Measurements from ENCODE around the gene KIF2C. TPM values are rescaled to one million over a fixed set of nuclear protein-coding genes. Genes with fewer than 3 reads are reported as not detected.

Gene KIF2C
- total RNA-seq, 4 donors from 2014 or later = 0.46 to 0.55 TPM; not detected in 2

DNA sequence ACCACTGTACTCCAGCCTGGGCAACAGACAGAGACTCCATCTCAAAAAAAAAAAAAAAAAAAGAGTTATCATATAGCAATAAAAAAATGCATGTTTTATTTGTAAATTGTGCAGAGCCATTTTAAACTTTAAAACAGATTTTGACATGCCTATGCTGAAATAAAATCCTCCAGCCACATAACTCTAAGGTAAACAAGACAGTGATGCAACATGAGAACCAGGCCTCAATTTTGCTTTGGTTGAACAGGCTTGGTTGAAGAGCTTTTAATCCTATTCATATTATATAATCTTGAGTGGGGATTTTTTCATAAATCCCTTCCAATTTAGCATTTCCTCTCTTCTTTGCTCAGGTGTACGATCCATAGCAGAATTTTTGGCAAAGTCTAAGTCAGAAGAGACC is 39.1 kb upstream of the KIF2C start:
- ATAC-seq (no peak), DNase-seq (no peak)
- H3K9me3 ChIP-seq = no peaks in the 10 kb centered on the region
- no peak overlapping the region for H3K4me3 ChIP-seq
- no peak overlapping the region for H3K27ac ChIP-seq
- in situ Hi-C loops (cut with MboI; ENCODE audit: low sequenced_read_pairs in 4 of 4) = no loop called here
- H3K36me3 ChIP-seq = no peaks in the 10 kb centered on the region
- TF ChIP-seq, protein P1, sequence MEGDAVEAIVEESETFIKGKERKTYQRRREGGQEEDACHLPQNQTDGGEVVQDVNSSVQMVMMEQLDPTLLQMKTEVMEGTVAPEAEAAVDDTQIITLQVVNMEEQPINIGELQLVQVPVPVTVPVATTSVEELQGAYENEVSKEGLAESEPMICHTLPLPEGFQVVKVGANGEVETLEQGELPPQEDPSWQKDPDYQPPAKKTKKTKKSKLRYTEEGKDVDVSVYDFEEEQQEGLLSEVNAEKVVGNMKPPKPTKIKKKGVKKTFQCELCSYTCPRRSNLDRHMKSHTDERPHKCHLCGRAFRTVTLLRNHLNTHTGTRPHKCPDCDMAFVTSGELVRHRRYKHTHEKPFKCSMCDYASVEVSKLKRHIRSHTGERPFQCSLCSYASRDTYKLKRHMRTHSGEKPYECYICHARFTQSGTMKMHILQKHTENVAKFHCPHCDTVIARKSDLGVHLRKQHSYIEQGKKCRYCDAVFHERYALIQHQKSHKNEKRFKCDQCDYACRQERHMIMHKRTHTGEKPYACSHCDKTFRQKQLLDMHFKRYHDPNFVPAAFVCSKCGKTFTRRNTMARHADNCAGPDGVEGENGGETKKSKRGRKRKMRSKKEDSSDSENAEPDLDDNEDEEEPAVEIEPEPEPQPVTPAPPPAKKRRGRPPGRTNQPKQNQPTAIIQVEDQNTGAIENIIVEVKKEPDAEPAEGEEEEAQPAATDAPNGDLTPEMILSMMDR (IDR thresholded peaks at IDR 0.05 in 4 of 5, conservative IDR thresholded peaks at IDR 0.05 in 1 of 5) = no peak
- no peak for TF ChIP-seq POLR2A (IDR thresholded peaks at IDR 0.05)
- intact Hi-C loops (cut with DNase I; ENCODE audit: low total_unique reads) = no loop called here
- no peaks in the 10 kb centered on the region for H3K27me3 ChIP-seq
- H3K4me1 ChIP-seq = no peaks in the 10 kb centered on the region

DNA sequence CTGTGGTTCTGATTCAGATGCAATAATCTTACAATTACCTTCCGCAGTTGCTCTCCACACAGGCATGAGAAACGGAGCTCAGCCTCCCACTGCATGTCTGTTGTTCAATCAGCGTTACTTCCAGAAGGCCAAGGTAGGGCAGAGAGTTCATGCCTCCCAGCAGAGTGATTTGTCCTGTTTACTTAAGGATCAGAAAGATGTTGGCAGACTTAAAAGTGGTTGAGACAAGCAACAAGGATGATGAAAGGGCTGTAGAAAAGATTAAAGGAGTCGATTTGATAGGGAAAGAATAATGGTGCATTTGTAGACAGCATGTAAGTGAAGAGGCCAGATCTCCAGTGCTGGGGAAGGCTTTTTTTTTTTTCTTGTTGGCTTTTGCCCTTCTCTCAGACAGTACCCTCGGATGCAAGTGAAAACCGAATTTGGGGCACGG is 38.5 kb upstream of the KIF2C start:
- in situ Hi-C loops (cut with MboI; ENCODE audit: low sequenced_read_pairs in 4 of 4) (no loop called here), intact Hi-C loops (cut with DNase I; ENCODE audit: low total_unique reads) (no loop called here)
- Histone ChIP-seq H3K36me3 (no peaks in the 10 kb centered on the region), H3K4me3 (no peak overlapping the region), H3K9me3 (no peaks in the 10 kb centered on the region), H3K4me1 (no peaks in the 10 kb centered on the region), H3K27me3 (no peaks in the 10 kb centered on the region), H3K27ac (no peak overlapping the region)
- ATAC-seq = no peak
- DNase-seq = no peak
- TF ChIP-seq, protein P1 (IDR thresholded peaks at IDR 0.05 in 4 of 5, conservative IDR thresholded peaks at IDR 0.05 in 1 of 5) = no peak
- no peak for TF ChIP-seq POLR2A (IDR thresholded peaks at IDR 0.05)

DNA sequence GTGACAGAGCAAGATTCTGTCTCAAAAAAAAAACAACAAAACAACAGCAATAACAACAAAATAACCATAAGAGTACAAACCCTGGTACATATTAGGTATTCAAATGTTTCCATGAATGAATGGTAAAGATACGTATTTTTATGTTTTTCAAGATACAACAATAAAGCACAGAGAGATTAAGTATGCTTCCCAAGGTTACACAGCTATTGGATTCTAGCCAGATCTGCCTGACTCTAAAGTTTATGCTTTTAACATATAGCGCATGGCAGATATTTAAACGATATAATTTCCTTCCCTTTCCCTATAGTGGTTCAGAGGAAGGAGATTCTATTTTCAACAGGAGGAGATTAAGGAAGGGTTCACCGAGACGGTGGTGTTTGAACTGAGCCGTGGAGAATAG is 34.2 kb upstream of the KIF2C start:
- H3K27me3 ChIP-seq = no peaks in the 10 kb centered on the region
- no peaks in the 10 kb centered on the region for H3K36me3 ChIP-seq
- no peaks in the 10 kb centered on the region for H3K9me3 ChIP-seq
- in situ Hi-C loops (cut with MboI; ENCODE audit: low sequenced_read_pairs in 4 of 4) = no loop called here
- DNase-seq (no peak), ATAC-seq (no peak)
- H3K4me3 ChIP-seq = no peak overlapping the region
- intact Hi-C loops (cut with DNase I; ENCODE audit: low total_unique reads) = no loop called here
- no peak overlapping the region for H3K27ac ChIP-seq
- H3K4me1 ChIP-seq = peaks cover 0 to 4% of the 10 kb centered on the region in 2 donors
- TF ChIP-seq POLR2A (IDR thresholded peaks at IDR 0.05) = no peak
- TF ChIP-seq, protein P1 (IDR thresholded peaks at IDR 0.05 in 4 of 5, conservative IDR thresholded peaks at IDR 0.05 in 1 of 5) = no peak

DNA sequence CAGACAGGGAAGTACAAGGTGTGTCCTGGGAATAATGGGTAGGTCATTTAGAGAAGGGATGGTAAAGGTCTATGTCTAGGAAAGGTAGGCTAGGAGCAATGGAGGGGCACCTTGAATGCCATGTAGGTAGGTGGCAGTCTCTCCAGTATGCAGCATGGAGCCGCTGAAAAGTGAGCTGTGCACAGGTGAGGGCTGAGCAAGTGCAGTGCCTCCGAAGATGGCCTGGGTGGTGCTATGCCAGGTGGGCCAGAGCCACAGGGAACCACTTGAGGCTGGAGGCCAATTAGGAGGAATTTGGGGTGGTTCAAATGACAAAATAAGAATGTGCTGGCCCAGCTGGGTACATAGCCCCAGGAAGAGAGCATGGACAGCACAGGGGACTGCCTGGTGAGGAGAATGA is 33.7 kb upstream of the KIF2C start:
- intact Hi-C loops (cut with DNase I; ENCODE audit: low total_unique reads) = no loop called here
- DNase-seq (no peak), ATAC-seq (no peak)
- Histone ChIP-seq H3K27me3 (no peaks in the 10 kb centered on the region), H3K36me3 (no peaks in the 10 kb centered on the region), H3K4me3 (no peak overlapping the region), H3K9me3 (no peaks in the 10 kb centered on the region), H3K4me1 (peaks cover 0 to 4% of the 10 kb centered on the region in 2 donors), H3K27ac (no peak overlapping the region)
- in situ Hi-C loops (cut with MboI; ENCODE audit: low sequenced_read_pairs in 4 of 4) = no loop called here
- TF ChIP-seq POLR2A (IDR thresholded peaks at IDR 0.05) = no peak
- TF ChIP-seq, protein P1 (IDR thresholded peaks at IDR 0.05 in 4 of 5, conservative IDR thresholded peaks at IDR 0.05 in 1 of 5) = no peak

All from gastrocnemius medialis (tissue), 4 donors.